ENCODE measurements around the gene SEMA7A. TPM values are rescaled to one million over a fixed set of nuclear protein-coding genes. Genes with fewer than 3 reads are reported as not detected.

SEMA7A gene
- polyA plus RNA-seq, 1 of the 3 experiments (the other 2 are of a cell fraction): 1.3 TPM

DNA sequence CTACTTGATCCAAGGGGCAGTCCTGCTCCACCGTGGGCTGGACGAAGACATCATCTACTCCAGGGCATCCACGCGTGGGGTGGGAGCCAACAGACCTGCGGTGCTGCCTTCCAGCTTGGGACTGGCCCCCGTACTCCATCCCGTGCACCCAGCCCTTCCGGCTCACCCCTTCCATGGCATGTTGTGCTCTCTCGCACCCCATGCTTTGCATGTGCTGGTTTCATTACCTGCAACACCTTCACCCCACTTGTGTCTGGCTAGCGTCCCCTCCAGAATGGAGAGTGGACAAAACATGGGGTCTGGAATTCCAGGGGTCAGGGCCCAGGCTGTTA, 30.2 kb downstream of the SEMA7A start:
- H3K27me3 ChIP-seq (ENCODE audit: insufficient read depth): no peaks in the 10 kb centered on the region
- H3K36me3 ChIP-seq (replicated peaks in 1 of 2; ENCODE audit: control insufficient read depth in 1 of 2, insufficient read depth in 2 of 2, low read length in 1 of 2): no peaks in the 10 kb centered on the region
- no peak for DNase-seq
- H3K4me2 ChIP-seq: no peak overlapping the region
- H4K20me1 ChIP-seq (ENCODE audit: insufficient read depth): no peaks in the 10 kb centered on the region
- H2AFZ ChIP-seq (ENCODE audit: low read depth): no peak overlapping the region
- H3K27ac ChIP-seq (ENCODE audit: low read depth in 2 of 2, low read length in 1 of 2): no peak overlapping the region
- TF ChIP-seq RCOR1 (IDR thresholded peaks at IDR 0.05; ENCODE audit: low read length): no peak
- TF ChIP-seq, protein P1, sequence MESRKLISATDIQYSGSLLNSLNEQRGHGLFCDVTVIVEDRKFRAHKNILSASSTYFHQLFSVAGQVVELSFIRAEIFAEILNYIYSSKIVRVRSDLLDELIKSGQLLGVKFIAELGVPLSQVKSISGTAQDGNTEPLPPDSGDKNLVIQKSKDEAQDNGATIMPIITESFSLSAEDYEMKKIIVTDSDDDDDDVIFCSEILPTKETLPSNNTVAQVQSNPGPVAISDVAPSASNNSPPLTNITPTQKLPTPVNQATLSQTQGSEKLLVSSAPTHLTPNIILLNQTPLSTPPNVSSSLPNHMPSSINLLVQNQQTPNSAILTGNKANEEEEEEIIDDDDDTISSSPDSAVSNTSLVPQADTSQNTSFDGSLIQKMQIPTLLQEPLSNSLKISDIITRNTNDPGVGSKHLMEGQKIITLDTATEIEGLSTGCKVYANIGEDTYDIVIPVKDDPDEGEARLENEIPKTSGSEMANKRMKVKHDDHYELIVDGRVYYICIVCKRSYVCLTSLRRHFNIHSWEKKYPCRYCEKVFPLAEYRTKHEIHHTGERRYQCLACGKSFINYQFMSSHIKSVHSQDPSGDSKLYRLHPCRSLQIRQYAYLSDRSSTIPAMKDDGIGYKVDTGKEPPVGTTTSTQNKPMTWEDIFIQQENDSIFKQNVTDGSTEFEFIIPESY (IDR thresholded peaks at IDR 0.05; ENCODE audit: borderline replicate concordance, low read depth): no peak
- TF ChIP-seq, protein P2, sequence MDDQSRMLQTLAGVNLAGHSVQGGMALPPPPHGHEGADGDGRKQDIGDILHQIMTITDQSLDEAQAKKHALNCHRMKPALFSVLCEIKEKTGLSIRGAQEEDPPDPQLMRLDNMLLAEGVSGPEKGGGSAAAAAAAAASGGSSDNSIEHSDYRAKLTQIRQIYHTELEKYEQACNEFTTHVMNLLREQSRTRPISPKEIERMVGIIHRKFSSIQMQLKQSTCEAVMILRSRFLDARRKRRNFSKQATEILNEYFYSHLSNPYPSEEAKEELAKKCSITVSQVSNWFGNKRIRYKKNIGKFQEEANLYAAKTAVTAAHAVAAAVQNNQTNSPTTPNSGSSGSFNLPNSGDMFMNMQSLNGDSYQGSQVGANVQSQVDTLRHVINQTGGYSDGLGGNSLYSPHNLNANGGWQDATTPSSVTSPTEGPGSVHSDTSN (IDR thresholded peaks at IDR 0.05): no peak
- no peak for TF ChIP-seq FOXM1 (IDR thresholded peaks at IDR 0.05; ENCODE audit: low read depth)
- TF ChIP-seq EZH2phosphoT487 (IDR thresholded peaks at IDR 0.05; ENCODE audit: borderline replicate concordance, low read depth): no peak
- TF ChIP-seq ELF1 (IDR thresholded peaks at IDR 0.05): no peak
- no peak for TF ChIP-seq GATA2 (CRISPR knock-in tag; IDR thresholded peaks at IDR 0.05)
- TF ChIP-seq EP300 (IDR thresholded peaks at IDR 0.05; ENCODE audit: borderline replicate concordance in 1 of 2, low read depth in 1 of 2, low read length in 1 of 2): no peak
- TF ChIP-seq, protein P3, sequence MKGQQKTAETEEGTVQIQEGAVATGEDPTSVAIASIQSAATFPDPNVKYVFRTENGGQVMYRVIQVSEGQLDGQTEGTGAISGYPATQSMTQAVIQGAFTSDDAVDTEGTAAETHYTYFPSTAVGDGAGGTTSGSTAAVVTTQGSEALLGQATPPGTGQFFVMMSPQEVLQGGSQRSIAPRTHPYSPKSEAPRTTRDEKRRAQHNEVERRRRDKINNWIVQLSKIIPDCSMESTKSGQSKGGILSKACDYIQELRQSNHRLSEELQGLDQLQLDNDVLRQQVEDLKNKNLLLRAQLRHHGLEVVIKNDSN (IDR thresholded peaks at IDR 0.05; ENCODE audit: borderline replicate concordance, low read depth): no peak
- no peak for TF ChIP-seq RXRA (IDR thresholded peaks at IDR 0.05; ENCODE audit: borderline replicate concordance, low read depth)
- no peak for TF ChIP-seq NRF1 (IDR thresholded peaks at IDR 0.05; ENCODE audit: low read depth, low read length)
- TF ChIP-seq, protein P4, sequence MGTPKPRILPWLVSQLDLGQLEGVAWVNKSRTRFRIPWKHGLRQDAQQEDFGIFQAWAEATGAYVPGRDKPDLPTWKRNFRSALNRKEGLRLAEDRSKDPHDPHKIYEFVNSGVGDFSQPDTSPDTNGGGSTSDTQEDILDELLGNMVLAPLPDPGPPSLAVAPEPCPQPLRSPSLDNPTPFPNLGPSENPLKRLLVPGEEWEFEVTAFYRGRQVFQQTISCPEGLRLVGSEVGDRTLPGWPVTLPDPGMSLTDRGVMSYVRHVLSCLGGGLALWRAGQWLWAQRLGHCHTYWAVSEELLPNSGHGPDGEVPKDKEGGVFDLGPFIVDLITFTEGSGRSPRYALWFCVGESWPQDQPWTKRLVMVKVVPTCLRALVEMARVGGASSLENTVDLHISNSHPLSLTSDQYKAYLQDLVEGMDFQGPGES (IDR thresholded peaks at IDR 0.05; ENCODE audit: low read depth, low read length): no peak
- no peak for TF ChIP-seq FOSL2 (IDR thresholded peaks at IDR 0.05; ENCODE audit: borderline replicate concordance, low read depth)
- no peak for TF ChIP-seq RFX5 (IDR thresholded peaks at IDR 0.05; ENCODE audit: low read length)
- no peak for TF ChIP-seq SMC3 (IDR thresholded peaks at IDR 0.05; ENCODE audit: low read depth, low read length)
- TF ChIP-seq SIN3A (IDR thresholded peaks at IDR 0.05; ENCODE audit: borderline replicate concordance, low read depth, low read length): no peak
- no peak for TF ChIP-seq TEAD4 (IDR thresholded peaks at IDR 0.05; ENCODE audit: borderline replicate concordance, insufficient read depth)
- POLR2A ChIA-PET: no interaction called here
- CTCF ChIA-PET: interaction anchor here (0.5 to 1.3 kb wide), 4 partner anchors 10 to 35 kb away, joined by 3 to 6 read pairs (median 3); no protein-coding TSS in a partner anchor
- 91% methylated on average over 10 of the region's 10 CpGs for WGBS (ENCODE audit: low lambda C conversion rate)
- H3K9me2 ChIP-seq: no peaks in the 10 kb centered on the region
- no peaks in the 10 kb centered on the region for H3K9me3 ChIP-seq
- H3K4me1 ChIP-seq (ENCODE audit: control insufficient read depth in 1 of 2, insufficient read depth in 2 of 2, low read depth in 1 of 2, low read length in 1 of 2): peaks cover 0 to 12% of the 10 kb centered on the region in 2 experiments; a peak in 2 of 4 replicates
- H3K9ac ChIP-seq: no peak overlapping the region
- H3K4me3 ChIP-seq (ENCODE audit: low read depth in 2 of 2, low read length in 1 of 2): no peak overlapping the region
- peaks cover 7% of the 10 kb centered on the region for H3F3A ChIP-seq (replicated peaks; ENCODE audit: insufficient read depth)
- H3K79me2 ChIP-seq (ENCODE audit: insufficient read depth): no peaks in the 10 kb centered on the region
